Neural cell (in vitro differentiated cells): ENCODE measurements around the gene GSDMA.

ENCODE experiments used
- CTCF ChIP-seq: fragments of 450-650 bp; IDR thresholded peaks from 2 replicates; pipeline ENCODE4 v1.5.1; 2014; ENCODE audit warnings: antibody characterized with exemption, mild to moderate bottlenecking, moderate library complexity; ENCODE audit not compliant: poor library complexity, severe bottlenecking
- EZH2 ChIP-seq: fragments of 200-600, 300-800 bp; shearing (Covaris generic), sonication (generic); IDR thresholded peaks from 2 replicates; pipeline ENCODE4 v1.6.1; 2014; ENCODE audit warnings: antibody characterized with exemption, low read length, borderline replicate concordance, mild to moderate bottlenecking; ENCODE audit not compliant: insufficient read depth, poor library complexity, severe bottlenecking

GRCh38 chr17:39944393-39944711 lies 18.5 kb upstream of the GSDMA start:
- TF ChIP-seq CTCF, result no peak
- TF ChIP-seq EZH2, result no peak
